Muscle layer of colon (tissue), 2 donors: ENCODE data around the gene PPWD1.
A peak's percentile ranks its signal among the peaks of the same experiment; 100 is the strongest.

Experiments
- H3K27ac ChIP-seq: one replicate; pipeline ENCODE4 v1.7.0; 2013; ENCODE audit warnings: low read depth, mild to moderate bottlenecking, low read length, moderate library complexity
- H3K27me3 ChIP-seq, 2 donors: one replicate each; pipeline ENCODE4 v1.7.0; 2013; ENCODE audit warnings: low read length in 2 of 2, mild to moderate bottlenecking in 2 of 2; ENCODE audit not compliant: insufficient read depth in 2 of 2, control insufficient read depth in 1 of 2
- H3K36me3 ChIP-seq: one replicate; pipeline ENCODE4 v1.7.0; 2013; ENCODE audit warnings: mild to moderate bottlenecking, low read length; ENCODE audit not compliant: insufficient read depth
- H3K4me1 ChIP-seq: one replicate; pipeline ENCODE4 v1.7.0; 2013; ENCODE audit warnings: mild to moderate bottlenecking, low read length; ENCODE audit not compliant: insufficient read depth
- H3K4me3 ChIP-seq, 2 donors: one replicate each; pipeline ENCODE4 v1.7.0; 2013; ENCODE audit warnings: low read length in 2 of 2, low read depth in 1 of 2, mild to moderate bottlenecking in 1 of 2, moderate library complexity in 1 of 2
- H3K9ac ChIP-seq: one replicate; pipeline ENCODE4 v1.7.0; 2013; ENCODE audit warnings: low read length
- H3K9me3 ChIP-seq: one replicate; pipeline ENCODE4 v1.7.0; 2013; ENCODE audit warnings: mild to moderate bottlenecking, low read length
- donor health status: abdominal sarcoma.
- donor health status: Adenocarcinoma of cecum.

Gene PPWD1

DNA sequence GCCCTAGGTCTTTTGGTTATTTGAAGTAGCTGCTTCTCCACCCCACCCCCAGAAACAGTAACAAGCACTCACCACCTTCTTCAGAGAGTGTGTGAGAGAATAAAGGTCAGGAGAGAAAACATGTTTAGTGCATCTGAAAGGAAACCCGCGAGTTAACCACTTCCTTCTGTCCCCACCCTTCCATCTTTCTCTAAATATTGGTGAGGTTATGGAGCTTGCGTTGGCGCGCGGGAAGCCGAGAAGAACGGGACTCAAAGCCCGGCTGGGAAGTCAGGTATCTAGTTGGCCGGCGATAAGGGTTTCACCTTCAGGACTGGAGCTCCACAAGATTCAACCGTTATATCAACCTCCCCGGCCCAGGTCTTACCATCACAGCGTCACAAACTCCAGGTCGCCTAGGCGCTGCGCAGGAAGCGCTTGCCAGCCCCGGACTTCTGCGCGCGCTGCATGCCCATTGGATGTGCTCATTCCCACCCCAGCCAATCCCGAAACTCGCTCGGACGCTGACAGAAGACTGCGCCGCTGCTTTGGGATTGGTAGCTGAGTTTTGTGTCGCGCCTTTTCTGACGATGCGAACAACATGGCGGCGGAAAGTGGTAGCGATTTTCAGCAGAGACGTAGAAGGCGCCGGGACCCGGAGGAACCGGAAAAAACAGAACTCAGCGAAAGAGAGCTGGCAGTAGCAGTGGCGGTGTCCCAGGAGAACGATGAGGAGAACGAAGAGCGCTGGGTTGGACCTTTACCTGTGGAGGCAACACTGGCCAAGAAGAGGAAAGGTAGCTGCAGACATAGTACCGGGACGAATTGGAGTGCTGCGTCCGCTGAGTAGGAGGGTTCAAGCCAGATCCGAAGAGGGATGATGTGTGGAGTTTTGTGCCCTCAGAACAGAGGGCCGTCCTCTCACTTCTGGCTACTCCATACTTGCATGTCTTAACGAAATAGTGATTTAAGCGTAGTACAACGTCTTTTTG lies at the start of gene PPWD1, which contains the start of gene CENPK:
Gene PPWD1, plus strand, starts transcription at position 566 of the 971 bp plus-strand sequence. Its CDS starts 15 bp downstream, at position 581.
Gene CENPK, minus strand, starts transcription at position 438 of the 971 bp plus-strand sequence. CDS start 8,261 bp downstream, outside the sequence.
- Histone ChIP-seq H3K27me3 (no peaks in the 10 kb centered on the region), H3K4me3 (peak within 1 kb of the TSS; percentile 72 to 95), H3K4me1 (peaks cover 16% of the 10 kb centered on the region), H3K9ac (peak within 1 kb of the TSS; percentile 89), H3K36me3 (no peaks in the 10 kb centered on the region), H3K9me3 (no peaks in the 10 kb centered on the region), H3K27ac (peak within 1 kb of the TSS; percentile 62)

DNA sequence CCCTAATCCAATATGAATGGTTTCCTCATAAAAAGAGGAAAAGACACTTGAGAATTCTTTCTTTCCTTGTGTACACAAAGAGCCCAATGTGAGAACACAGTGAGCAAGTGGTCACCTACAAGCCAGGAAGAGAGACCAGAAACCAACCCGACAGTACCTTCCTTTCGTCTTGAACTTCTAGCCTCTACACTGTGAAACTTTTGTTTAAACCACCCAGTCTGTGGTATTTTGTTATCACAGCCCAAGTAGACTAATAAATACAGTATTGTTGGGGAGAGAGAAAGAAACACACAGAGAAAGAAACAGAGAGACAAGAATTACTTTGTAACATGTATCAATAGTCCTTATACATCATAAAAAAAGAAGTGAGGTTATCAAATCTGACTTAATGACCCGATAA lies 37.4 kb upstream of the PPWD1 start:
- Histone ChIP-seq H3K4me3 (no peak overlapping the region), H3K4me1 (no peaks in the 10 kb centered on the region), H3K27ac (no peak overlapping the region), H3K27me3 (no peaks in the 10 kb centered on the region), H3K9me3 (no peaks in the 10 kb centered on the region), H3K9ac (no peak overlapping the region), H3K36me3 (no peaks in the 10 kb centered on the region)

DNA sequence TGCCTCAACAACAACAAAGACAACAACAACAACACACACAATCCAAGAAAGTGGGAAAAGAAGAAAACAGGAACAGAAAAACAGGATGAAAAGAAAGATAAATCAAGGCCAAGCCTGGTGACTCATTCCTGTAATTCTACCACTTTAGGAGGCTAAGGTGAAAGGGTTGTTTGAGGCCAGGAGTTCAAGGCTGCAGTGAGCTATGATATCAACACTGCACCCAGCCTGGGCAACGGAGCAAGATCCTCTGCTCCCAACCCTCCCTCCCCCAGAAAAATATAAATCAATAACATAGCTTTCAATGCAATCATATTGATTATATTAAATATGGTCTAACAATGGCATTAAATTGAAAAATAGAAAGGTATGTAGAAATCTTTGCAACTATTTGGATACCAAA lies 32.2 kb upstream of the PPWD1 start:
- H3K4me3 ChIP-seq: no peak overlapping the region
- H3K9me3 ChIP-seq: no peaks in the 10 kb centered on the region
- H3K27me3 ChIP-seq: no peaks in the 10 kb centered on the region
- H3K4me1 ChIP-seq: no peaks in the 10 kb centered on the region
- no peak overlapping the region for H3K9ac ChIP-seq
- H3K36me3 ChIP-seq: no peaks in the 10 kb centered on the region
- H3K27ac ChIP-seq: no peak overlapping the region

DNA sequence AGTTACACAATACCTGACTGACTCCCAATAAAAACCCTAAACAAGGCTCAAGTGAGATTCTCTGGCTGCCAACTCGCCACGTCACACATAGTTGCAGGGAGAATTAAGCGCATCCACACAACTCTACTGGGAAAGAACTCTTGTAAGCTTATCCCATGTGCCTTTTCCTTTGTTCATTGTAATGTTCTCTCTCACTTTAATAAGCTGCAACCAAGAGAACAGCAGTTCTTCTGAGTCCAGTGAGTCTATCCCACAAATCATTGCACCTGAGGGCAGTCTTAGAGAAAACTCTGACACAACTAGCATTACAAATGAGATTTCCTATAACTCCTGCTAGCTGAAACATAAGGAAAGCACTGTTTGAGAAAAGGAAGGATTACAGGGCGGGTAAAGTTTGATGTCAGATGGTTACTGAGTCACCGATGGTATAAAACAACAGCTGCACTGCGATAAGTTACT lies 27.5 kb upstream of the PPWD1 start:
- Histone ChIP-seq H3K27ac (no peak overlapping the region), H3K27me3 (no peaks in the 10 kb centered on the region), H3K9ac (no peak overlapping the region), H3K4me3 (no peak overlapping the region), H3K9me3 (no peaks in the 10 kb centered on the region), H3K36me3 (no peaks in the 10 kb centered on the region), H3K4me1 (no peaks in the 10 kb centered on the region)

DNA sequence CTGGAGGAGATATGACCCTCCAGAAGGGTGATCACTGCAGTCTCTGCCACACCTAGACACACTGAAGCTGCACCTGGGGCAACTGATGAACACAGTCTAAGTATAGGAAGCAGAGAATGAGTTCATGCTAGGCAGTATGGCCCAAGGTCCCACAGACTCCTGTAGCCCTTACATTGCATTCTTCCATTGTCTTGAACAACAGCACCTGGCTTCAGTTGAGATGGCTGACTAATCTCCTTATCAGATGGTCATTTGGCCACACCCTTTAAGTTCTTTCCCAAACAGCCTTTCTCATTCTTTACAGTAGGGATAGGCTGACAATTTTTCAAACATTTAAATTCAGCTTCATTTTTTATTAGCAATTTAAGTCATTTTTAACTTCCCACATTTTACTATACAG lies 23.3 kb upstream of the PPWD1 start:
- Histone ChIP-seq H3K27me3 (no peaks in the 10 kb centered on the region), H3K9me3 (no peaks in the 10 kb centered on the region), H3K36me3 (no peaks in the 10 kb centered on the region), H3K4me3 (no peak overlapping the region), H3K4me1 (no peaks in the 10 kb centered on the region), H3K27ac (no peak overlapping the region), H3K9ac (no peak overlapping the region)

DNA sequence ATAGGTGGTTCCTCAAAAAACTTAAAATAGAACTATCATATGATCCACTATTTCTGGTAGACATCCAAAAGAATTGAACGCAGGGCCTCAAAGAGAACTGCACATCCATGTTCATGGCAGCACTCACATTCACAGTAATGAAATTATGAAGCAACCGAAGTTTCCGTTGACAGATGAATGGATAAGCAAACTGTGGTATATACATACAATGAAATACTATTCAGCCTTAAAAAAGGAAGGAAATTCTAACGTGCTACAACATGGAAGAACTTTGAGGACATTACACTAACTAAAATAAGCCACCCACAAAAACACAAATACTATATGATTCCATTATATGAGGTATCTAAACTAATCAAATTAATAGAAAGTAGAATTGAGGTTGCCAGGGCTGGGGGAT lies 18.6 kb upstream of the PPWD1 start:
- Histone ChIP-seq H3K36me3 (no peaks in the 10 kb centered on the region), H3K27me3 (no peaks in the 10 kb centered on the region), H3K9ac (no peak overlapping the region), H3K4me3 (no peak overlapping the region), H3K9me3 (no peaks in the 10 kb centered on the region), H3K4me1 (no peaks in the 10 kb centered on the region), H3K27ac (no peak overlapping the region)

DNA sequence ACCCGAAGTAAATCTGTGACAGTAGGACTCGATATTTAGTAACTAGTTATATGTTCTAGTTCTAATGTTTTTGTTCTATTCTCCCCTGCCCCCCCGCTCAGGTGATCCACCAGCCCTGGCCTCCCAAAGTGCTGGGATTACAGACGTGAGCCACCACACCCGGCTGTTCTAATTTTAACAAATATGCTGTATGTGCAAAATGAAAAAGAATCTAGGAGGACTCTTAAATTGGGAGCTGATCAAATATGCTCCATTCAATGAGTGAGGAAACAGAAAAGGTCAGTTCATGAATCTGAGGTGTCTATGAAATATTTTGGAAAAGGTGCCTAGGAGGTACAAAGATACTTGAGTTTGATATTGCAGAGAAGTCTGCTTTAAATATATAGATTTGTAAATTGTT lies 17.0 kb upstream of the PPWD1 start:
- no peaks in the 10 kb centered on the region for H3K4me1 ChIP-seq
- no peaks in the 10 kb centered on the region for H3K9me3 ChIP-seq
- H3K27ac ChIP-seq: no peak overlapping the region
- no peak overlapping the region for H3K4me3 ChIP-seq
- H3K36me3 ChIP-seq: no peaks in the 10 kb centered on the region
- no peak overlapping the region for H3K9ac ChIP-seq
- H3K27me3 ChIP-seq: no peaks in the 10 kb centered on the region

DNA sequence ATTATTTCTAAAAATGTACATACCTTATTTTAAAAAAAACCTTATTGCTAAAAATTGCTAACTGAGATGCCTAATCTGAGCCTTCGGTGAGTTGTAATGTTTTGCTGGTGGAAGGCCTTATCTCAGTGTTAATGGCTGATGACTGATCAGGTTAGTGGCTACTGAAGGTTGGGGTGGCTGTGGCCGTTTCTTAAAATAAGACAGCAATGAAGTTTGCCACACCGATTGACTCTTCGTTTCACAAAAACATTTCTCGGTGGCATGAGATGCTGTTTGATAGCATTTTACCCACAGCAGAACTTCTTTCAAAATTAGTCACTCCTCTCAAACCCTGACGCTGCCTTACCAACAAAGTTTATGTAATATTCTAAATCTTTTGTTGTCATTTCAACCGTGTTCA lies 14.8 kb upstream of the PPWD1 start:
- H3K4me1 ChIP-seq: no peaks in the 10 kb centered on the region
- H3K9me3 ChIP-seq: no peaks in the 10 kb centered on the region
- no peaks in the 10 kb centered on the region for H3K36me3 ChIP-seq
- no peak overlapping the region for H3K9ac ChIP-seq
- H3K27ac ChIP-seq: no peak overlapping the region
- H3K27me3 ChIP-seq: no peaks in the 10 kb centered on the region
- H3K4me3 ChIP-seq: no peak overlapping the region

DNA sequence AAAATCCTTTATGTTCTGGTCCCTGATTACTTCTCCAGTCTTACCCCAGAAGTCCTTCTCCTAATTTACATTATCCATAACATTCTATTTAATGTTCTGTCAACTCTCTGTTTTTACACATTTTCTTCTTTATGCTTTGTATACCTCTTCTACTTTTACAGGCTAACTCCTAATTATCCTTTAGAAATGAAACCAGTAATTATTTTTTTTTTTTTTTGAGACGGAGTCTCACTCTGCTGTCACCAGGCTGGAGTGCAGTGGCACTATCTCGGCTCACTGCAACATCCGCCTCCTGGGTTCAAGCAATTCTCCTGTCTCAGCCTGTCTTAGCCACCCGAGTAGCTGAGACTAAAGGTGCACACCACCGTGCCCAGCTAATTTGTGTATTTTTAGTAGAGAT lies 9.2 kb upstream of the PPWD1 start:
- Histone ChIP-seq H3K36me3 (no peaks in the 10 kb centered on the region), H3K4me1 (no peaks in the 10 kb centered on the region), H3K9ac (no peak overlapping the region), H3K4me3 (no peak overlapping the region), H3K27me3 (no peaks in the 10 kb centered on the region), H3K9me3 (no peaks in the 10 kb centered on the region), H3K27ac (no peak overlapping the region)

DNA sequence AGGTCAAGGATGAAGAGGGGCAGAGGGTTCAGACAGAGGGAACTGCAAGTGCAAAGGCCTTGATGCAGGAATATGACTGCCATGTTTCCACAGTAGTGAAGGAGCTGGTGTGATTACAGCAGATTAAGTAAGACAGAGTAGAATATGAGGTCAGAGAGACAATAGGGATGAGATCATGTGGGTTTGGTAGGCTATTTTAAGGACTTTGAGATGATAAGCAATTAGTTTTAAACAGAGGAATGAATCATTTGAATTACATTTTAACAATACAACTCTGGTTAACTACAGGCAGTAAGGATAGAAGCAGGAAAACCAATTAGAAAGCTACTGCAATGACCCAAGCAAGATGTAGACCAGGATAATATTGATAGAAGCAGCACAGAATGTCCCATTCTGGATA lies 7.8 kb upstream of the PPWD1 start:
- H3K4me1 ChIP-seq: no peaks in the 10 kb centered on the region
- H3K9ac ChIP-seq: no peak overlapping the region
- no peaks in the 10 kb centered on the region for H3K27me3 ChIP-seq
- H3K36me3 ChIP-seq: no peaks in the 10 kb centered on the region
- H3K27ac ChIP-seq: no peak overlapping the region
- H3K9me3 ChIP-seq: no peaks in the 10 kb centered on the region
- H3K4me3 ChIP-seq: no peak overlapping the region

DNA sequence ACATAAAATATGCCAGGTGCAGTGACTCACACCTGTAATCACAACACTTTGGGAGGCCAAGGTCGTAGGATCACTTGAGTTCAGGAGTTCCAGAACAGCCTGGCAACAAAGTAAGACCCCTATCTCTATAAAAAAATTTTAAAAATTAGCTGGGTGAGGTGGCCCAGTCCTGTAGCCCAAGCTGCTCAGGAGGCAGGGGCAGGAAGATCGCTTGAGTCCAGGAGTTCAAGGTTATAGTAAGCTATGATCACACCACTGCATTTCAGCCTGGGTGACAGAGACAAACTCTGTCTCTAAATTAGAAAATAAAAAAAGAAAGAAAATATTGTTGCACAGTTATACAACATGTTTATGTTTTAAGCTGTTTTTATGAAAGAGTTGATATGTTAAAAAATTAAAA lies 6.9 kb upstream of the PPWD1 start:
- H3K4me1 ChIP-seq: no peaks in the 10 kb centered on the region
- no peak overlapping the region for H3K4me3 ChIP-seq
- H3K36me3 ChIP-seq: no peaks in the 10 kb centered on the region
- no peaks in the 10 kb centered on the region for H3K9me3 ChIP-seq
- H3K27ac ChIP-seq: no peak overlapping the region
- no peak overlapping the region for H3K9ac ChIP-seq
- no peaks in the 10 kb centered on the region for H3K27me3 ChIP-seq

DNA sequence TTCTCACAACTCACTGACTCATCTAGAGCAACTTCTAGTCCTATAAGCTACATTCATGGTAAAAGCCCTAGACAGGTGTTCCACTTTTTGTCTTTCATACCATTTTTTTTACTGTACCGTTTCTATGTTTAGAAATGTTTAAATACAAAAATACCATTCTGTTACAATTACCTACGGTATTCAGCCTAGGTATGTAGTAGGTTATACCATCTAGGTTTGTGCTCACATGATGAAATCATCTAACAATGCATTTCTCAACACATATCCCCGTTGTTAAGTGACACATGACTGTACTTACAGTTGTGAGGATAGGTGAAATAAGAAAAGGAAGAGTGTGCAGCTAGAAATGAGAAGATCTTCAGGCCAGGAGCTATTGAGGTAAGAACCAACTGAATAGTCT lies 6.4 kb upstream of the PPWD1 start:
- H3K9me3 ChIP-seq: no peaks in the 10 kb centered on the region
- H3K9ac ChIP-seq: no peak overlapping the region
- no peak overlapping the region for H3K4me3 ChIP-seq
- H3K27me3 ChIP-seq: no peaks in the 10 kb centered on the region
- H3K4me1 ChIP-seq: no peaks in the 10 kb centered on the region
- H3K27ac ChIP-seq: no peak overlapping the region
- no peaks in the 10 kb centered on the region for H3K36me3 ChIP-seq
